Panc1 (cell line): ENCODE data around the gene MAPK10.

Source experiments
- CTCF ChIP-seq: fragments of 450-650 bp; IDR thresholded peaks from 2 replicates; pipeline ENCODE4 v1.5.1; 2017; ENCODE audit warnings: mild to moderate bottlenecking
- POLR2AphosphoS5 ChIP-seq: IDR thresholded peaks from 2 replicates; pipeline ENCODE4 v1.6.1; 2012; ENCODE audit warnings: mild to moderate bottlenecking, low read depth, low read length, moderate library complexity

- TF ChIP-seq CTCF (no peak), POLR2AphosphoS5 (no peak)
These were observed 95.6 kb downstream of the MAPK10 start for GRCh38 chr4:86264241-86264640.
